SU-DHL-6 (cell line): Measurements from ENCODE around the gene STRN.

Experiments used
- EZH2phosphoT487 ChIP-seq: fragments of 200-600 bp; sonication (generic), shearing (Covaris generic); conservative IDR thresholded peaks from 2 replicates; pipeline ENCODE4 v1.6.1; 2018; ENCODE audit warnings: mild to moderate bottlenecking, antibody characterized with exemption, low read length, moderate library complexity, mixed read lengths
- TF ChIP-seq, protein P1 (sequence below): fragments of 200-600 bp; sonication (generic); IDR thresholded peaks from one replicate; pipeline ENCODE4 v1.5.1; 2017; ENCODE audit warnings: antibody characterized with exemption, mild to moderate bottlenecking, low read length, moderate library complexity; ENCODE audit not compliant: insufficient read depth, poor library complexity, severe bottlenecking

DNA sequence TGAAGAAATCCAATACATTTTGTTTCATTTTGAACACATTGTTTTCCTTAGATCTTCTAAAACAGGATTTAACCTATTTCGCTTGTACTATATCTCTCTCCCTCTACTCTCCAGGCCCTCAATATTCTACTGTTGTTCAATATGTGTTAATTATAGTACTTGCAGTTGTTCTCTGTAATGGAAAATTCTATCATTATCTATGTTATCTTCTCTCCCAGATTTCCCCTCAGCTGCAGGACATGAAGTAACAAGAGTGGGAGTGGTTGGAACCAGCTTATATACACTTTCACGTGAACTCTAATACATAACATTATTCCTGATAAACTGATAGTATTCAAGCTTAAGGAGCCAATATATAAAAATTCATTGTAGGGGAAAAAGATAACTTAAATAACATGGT lies 7.0 kb upstream of the STRN start:
- TF ChIP-seq, protein P1, sequence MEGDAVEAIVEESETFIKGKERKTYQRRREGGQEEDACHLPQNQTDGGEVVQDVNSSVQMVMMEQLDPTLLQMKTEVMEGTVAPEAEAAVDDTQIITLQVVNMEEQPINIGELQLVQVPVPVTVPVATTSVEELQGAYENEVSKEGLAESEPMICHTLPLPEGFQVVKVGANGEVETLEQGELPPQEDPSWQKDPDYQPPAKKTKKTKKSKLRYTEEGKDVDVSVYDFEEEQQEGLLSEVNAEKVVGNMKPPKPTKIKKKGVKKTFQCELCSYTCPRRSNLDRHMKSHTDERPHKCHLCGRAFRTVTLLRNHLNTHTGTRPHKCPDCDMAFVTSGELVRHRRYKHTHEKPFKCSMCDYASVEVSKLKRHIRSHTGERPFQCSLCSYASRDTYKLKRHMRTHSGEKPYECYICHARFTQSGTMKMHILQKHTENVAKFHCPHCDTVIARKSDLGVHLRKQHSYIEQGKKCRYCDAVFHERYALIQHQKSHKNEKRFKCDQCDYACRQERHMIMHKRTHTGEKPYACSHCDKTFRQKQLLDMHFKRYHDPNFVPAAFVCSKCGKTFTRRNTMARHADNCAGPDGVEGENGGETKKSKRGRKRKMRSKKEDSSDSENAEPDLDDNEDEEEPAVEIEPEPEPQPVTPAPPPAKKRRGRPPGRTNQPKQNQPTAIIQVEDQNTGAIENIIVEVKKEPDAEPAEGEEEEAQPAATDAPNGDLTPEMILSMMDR, result no peak
- no peak for TF ChIP-seq EZH2phosphoT487
